Measurements from ENCODE around the gene MYH10.
A peak's percentile ranks its signal among the peaks of the same experiment; 100 is the strongest.

The MYH10 gene

DNA sequence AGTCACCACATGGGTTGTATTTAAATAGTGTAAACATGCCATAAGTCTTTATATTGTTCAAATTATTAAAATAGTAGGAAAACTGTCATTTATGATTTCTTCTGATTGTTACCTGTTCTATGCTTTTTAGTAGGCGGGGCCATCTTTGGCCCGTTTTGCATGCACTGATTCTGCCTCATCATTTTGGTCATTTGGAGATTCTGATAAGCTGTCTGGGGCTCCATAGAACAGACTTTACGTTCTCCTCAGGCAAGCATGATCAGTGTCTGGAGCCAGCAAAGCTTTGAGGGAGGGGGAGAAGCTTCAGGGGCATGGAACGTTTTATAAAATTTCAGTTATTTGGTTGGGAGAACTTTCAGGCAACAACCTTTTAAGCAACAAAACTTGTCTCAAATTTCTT is 186.0 kb downstream of the MYH10 start:
- Mint-ChIP-seq H3K4me1 (peaks cover 12% of the 10 kb centered on the region), H3K4me3 (no peak overlapping the region), H3K36me3 (ENCODE audit: low read depth) (peaks cover 57% of the 10 kb centered on the region), H3K9me3 (no peaks in the 10 kb centered on the region), H3K27ac (no peak overlapping the region), H3K27me3 (ENCODE audit: low read depth) (no peaks in the 10 kb centered on the region)
- TF ChIP-seq, protein P1, sequence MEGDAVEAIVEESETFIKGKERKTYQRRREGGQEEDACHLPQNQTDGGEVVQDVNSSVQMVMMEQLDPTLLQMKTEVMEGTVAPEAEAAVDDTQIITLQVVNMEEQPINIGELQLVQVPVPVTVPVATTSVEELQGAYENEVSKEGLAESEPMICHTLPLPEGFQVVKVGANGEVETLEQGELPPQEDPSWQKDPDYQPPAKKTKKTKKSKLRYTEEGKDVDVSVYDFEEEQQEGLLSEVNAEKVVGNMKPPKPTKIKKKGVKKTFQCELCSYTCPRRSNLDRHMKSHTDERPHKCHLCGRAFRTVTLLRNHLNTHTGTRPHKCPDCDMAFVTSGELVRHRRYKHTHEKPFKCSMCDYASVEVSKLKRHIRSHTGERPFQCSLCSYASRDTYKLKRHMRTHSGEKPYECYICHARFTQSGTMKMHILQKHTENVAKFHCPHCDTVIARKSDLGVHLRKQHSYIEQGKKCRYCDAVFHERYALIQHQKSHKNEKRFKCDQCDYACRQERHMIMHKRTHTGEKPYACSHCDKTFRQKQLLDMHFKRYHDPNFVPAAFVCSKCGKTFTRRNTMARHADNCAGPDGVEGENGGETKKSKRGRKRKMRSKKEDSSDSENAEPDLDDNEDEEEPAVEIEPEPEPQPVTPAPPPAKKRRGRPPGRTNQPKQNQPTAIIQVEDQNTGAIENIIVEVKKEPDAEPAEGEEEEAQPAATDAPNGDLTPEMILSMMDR (IDR thresholded peaks at IDR 0.05; ENCODE audit: unreplicated experiment in 3 of 3) = no peak

GRCh38 chr17:8443756-8444155 is 186.8 kb downstream of the MYH10 start:
- TF ChIP-seq, protein P1 (IDR thresholded peaks at IDR 0.05; ENCODE audit: unreplicated experiment in 3 of 3) = no peak

DNA sequence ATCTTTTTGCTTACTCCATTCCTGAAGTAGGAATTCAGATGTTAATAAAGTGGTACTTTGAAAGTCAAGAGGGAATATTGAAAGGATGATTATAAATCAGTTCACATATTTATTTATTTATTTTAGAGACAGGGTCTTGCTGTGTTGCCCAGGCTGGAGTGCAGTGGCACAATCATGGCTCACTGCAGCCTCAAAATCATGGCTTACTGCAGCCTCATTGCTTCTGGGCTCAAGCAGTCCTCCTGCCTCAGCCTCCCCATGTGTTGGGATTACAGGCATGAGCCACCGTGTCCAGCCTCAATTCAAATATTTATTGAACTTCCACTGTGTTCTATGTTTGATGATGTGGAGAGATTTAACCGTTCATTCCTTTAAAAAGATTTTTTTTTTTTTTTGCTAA is 188.2 kb downstream of the MYH10 start:
- Mint-ChIP-seq H3K4me1 (peaks cover 19% of the 10 kb centered on the region), H3K4me3 (no peak overlapping the region), H3K27me3 (ENCODE audit: low read depth) (no peaks in the 10 kb centered on the region), H3K9me3 (no peaks in the 10 kb centered on the region), H3K27ac (no peak overlapping the region), H3K36me3 (ENCODE audit: low read depth) (peaks cover 40% of the 10 kb centered on the region)
- TF ChIP-seq, protein P1 (IDR thresholded peaks at IDR 0.05; ENCODE audit: unreplicated experiment in 3 of 3) = no peak

More at GRCh38 chr17:8443756-8444155, 186.8 kb downstream of the MYH10 start:
- H3K27ac Mint-ChIP-seq = no peak overlapping the region
- H3K4me1 Mint-ChIP-seq = peaks cover 12% of the 10 kb centered on the region
- peaks cover 52% of the 10 kb centered on the region for H3K36me3 Mint-ChIP-seq (ENCODE audit: low read depth)
- H3K27me3 Mint-ChIP-seq (ENCODE audit: low read depth) = no peaks in the 10 kb centered on the region
- no peaks in the 10 kb centered on the region for H3K9me3 Mint-ChIP-seq
- no peak overlapping the region for H3K4me3 Mint-ChIP-seq

- H3K27ac Mint-ChIP-seq = peak overlapping the region in 1 of 3 experiments; percentile 28
- no peaks in the 10 kb centered on the region for H3K9me3 Mint-ChIP-seq
- H3K4me3 Mint-ChIP-seq = peak overlapping the region in 1 of 3 experiments; percentile 14
- TF ChIP-seq, protein P1 (IDR thresholded peaks at IDR 0.05; ENCODE audit: unreplicated experiment in 3 of 3) = no peak
- H3K4me1 Mint-ChIP-seq = peaks cover 25% of the 10 kb centered on the region
- peaks cover 34% of the 10 kb centered on the region for H3K36me3 Mint-ChIP-seq (ENCODE audit: low read depth)
- no peaks in the 10 kb centered on the region for H3K27me3 Mint-ChIP-seq (ENCODE audit: low read depth)
These were observed 188.8 kb downstream of the MYH10 start for GRCh38 chr17:8441690-8442089.

DNA sequence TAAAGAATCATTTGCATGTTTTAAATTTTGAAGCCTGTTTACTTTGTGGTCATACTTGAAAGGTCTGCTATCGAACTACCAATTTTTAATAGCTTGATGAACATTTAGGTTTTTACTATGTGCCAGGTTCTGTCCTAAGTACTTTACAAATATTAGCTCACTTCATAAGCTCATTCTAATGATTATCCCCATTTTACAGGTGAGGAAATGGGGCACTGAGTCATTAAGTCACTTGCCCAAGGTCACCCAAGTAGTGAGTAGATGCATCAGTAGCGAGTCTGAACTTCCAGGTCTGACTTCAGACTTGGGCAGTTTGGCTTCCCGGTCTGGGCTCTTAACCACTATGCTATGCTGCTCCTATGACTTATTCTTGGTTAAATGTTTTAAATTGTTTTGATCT is 190.8 kb downstream of the MYH10 start:
- Mint-ChIP-seq H3K4me3 (peak overlapping the region in 2 of 3 experiments; percentile 19 to 56), H3K36me3 (ENCODE audit: low read depth) (peaks cover 23% of the 10 kb centered on the region)

DNA sequence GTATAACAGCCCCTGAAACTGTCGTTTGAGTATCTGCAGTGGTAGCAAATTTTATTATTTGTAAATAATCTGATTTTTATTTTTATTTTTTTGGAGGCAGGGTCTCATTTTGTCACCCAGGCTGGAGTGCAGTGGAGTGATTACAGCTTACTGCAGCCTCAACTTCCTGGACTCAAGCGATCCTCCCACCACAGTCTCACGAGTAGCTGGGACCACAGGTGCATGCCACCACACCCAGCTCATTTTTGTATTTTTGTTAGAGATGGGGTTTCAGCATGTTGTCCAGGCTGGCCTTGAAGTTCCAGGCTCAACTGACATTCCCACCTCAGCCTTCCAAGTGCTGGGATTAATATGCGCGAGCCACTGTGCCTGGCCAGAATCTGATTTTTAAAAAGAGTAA is 192.1 kb downstream of the MYH10 start:
- Mint-ChIP-seq H3K36me3 (ENCODE audit: low read depth) (peaks cover 13% of the 10 kb centered on the region), H3K27ac (no peak overlapping the region), H3K27me3 (ENCODE audit: low read depth) (no peaks in the 10 kb centered on the region), H3K9me3 (no peaks in the 10 kb centered on the region), H3K4me3 (peak overlapping the region in 1 of 3 experiments; percentile 73), H3K4me1 (peaks cover 25% of the 10 kb centered on the region)
- TF ChIP-seq, protein P1 (IDR thresholded peaks at IDR 0.05; ENCODE audit: unreplicated experiment in 3 of 3) = no peak

More for the DNA sequence above, 190.8 kb downstream of the MYH10 start:
- Mint-ChIP-seq H3K27ac (no peak overlapping the region), H3K27me3 (ENCODE audit: low read depth) (no peaks in the 10 kb centered on the region), H3K9me3 (no peaks in the 10 kb centered on the region), H3K4me1 (peaks cover 25% of the 10 kb centered on the region)
- TF ChIP-seq, protein P1 (IDR thresholded peaks at IDR 0.05; ENCODE audit: unreplicated experiment in 3 of 3) = no peak
